H1 (cell line): ENCODE data around the gene SIK3. TPM values are rescaled to one million over a fixed set of nuclear protein-coding genes. Genes with fewer than 3 reads are reported as not detected.

Source experiments
- CTCF ChIA-PET: fragments of 300-600 bp; sonication (Branson Sonifier 250); formaldehyde crosslinking; loops from one replicate; lab custom pipeline; 2021; ENCODE audit not compliant: partially characterized antibody; lab: Charles Lee
- POLR2A ChIA-PET: fragments of 300-600 bp; sonication (Branson Sonifier 250); formaldehyde crosslinking; loops from one replicate; lab custom pipeline; 2021; ENCODE audit warnings: inconsistent platforms; ENCODE audit not compliant: partially characterized antibody; lab: Charles Lee
- DNase-seq, 2 experiments: peaks; one replicate each; pipeline versions ENCODE4 v3.0.0 to v3.0.0-alpha.2; 2010 to 2022; ENCODE audit warnings: low spot score in 2 of 2, low read depth in 1 of 2, mixed read lengths in 1 of 2
- FAIRE-seq: peaks from 2 replicates; lab custom pipeline; 2011; peaks lifted over from hg19 to GRCh38; lab: Jason Lieb, UNC
- H2AFZ ChIP-seq: 2 replicates; pipeline ENCODE4 v1.8.1; 2012; ENCODE audit warnings: low read length, inconsistent platforms
- H2AK5ac ChIP-seq: 2 replicates; pipeline ENCODE4 v1.6.1; 2013; ENCODE audit warnings: low read depth, low read length
- H2BK120ac ChIP-seq: replicated peaks from 2 replicates; pipeline ENCODE3; 2013; ENCODE audit warnings: low read depth, low read length, inconsistent platforms
- H2BK12ac ChIP-seq: 2 replicates; pipeline ENCODE4 v1.6.1; 2013; ENCODE audit warnings: low read depth, low read length
- H2BK15ac ChIP-seq: 2 replicates; pipeline ENCODE4 v1.6.1; 2013; ENCODE audit warnings: low read length
- H2BK20ac ChIP-seq: 2 replicates; pipeline ENCODE4 v1.6.1; 2013; ENCODE audit warnings: low read length
- H2BK5ac ChIP-seq: 2 replicates; pipeline ENCODE4 v1.6.1; 2013; ENCODE audit warnings: low read depth, low read length
- H3K14ac ChIP-seq: 2 replicates; pipeline ENCODE4 v1.6.1; 2013; ENCODE audit warnings: inconsistent platforms; ENCODE audit not compliant: insufficient read length
- H3K18ac ChIP-seq: 2 replicates; pipeline ENCODE4 v1.6.1; 2013; ENCODE audit warnings: low read length; ENCODE audit errors: extremely low read depth
- H3K23ac ChIP-seq: 2 replicates; pipeline ENCODE4 v1.6.1; 2013; ENCODE audit warnings: inconsistent platforms; ENCODE audit not compliant: insufficient read length
- H3K23me2 ChIP-seq: 2 replicates; pipeline ENCODE4 v1.6.1; 2013; ENCODE audit warnings: low read depth, low read length
- H3K27ac ChIP-seq: 2 replicates; pipeline ENCODE4 v1.6.1; 2011; ENCODE audit warnings: low read depth, low read length, inconsistent platforms
- H3K27me3 ChIP-seq, 4 experiments: replicated peaks in 1 of 4; 1 replicate in 1 of 4; 2 replicates in 3 of 4; pipeline versions ENCODE4 v1.6.1 to v1.8.1; 2011 to 2013; ENCODE audit warnings: low read length in 3 of 4, mild to moderate bottlenecking in 3 of 4, inconsistent platforms in 2 of 4, mixed read lengths in 2 of 4, moderate library complexity in 1 of 4; ENCODE audit not compliant: control insufficient read depth in 3 of 4, insufficient read depth in 3 of 4; ENCODE audit errors: extremely low read depth in 1 of 4
- H3K36me3 ChIP-seq, 4 experiments: 2 replicates each; pipeline versions ENCODE4 v1.6.1 to v1.8.1; 2011 to 2013; ENCODE audit warnings: mild to moderate bottlenecking in 4 of 4, low read length in 3 of 4, moderate library complexity in 2 of 4, control low read depth in 1 of 4, inconsistent platforms in 1 of 4; ENCODE audit not compliant: insufficient read depth in 4 of 4, control insufficient read depth in 2 of 4
- H3K4ac ChIP-seq: replicated peaks from 2 replicates; pipeline ENCODE3; 2013; ENCODE audit warnings: low read length, low read depth, mixed read lengths, inconsistent platforms; ENCODE audit not compliant: insufficient read length
- H3K4me1 ChIP-seq, 4 experiments: replicated peaks in 1 of 4; 1 replicate in 1 of 4; 2 replicates in 3 of 4; pipeline versions ENCODE4 v1.6.1 to v1.8.1; 2011 to 2013; ENCODE audit warnings: low read length in 3 of 4, inconsistent platforms in 2 of 4, mixed read lengths in 1 of 4; ENCODE audit not compliant: insufficient read depth in 4 of 4, control insufficient read depth in 3 of 4
- H3K4me2 ChIP-seq, 2 experiments: 2 replicates each; pipeline versions ENCODE4 v1.6.1 to v1.8.1; 2011 to 2013; ENCODE audit warnings: low read depth in 2 of 2, low read length in 2 of 2, control low read depth in 1 of 2, inconsistent platforms in 1 of 2, mild to moderate bottlenecking in 1 of 2; ENCODE audit not compliant: insufficient read depth in 1 of 2
- H3K4me3 ChIP-seq, 4 experiments: fragments of 200-600, 300-600 bp in 1 of 4; sonication (generic), shearing (Covaris generic), sonication (Bioruptor Twin) in 1 of 4; 2 replicates each; pipeline versions ENCODE4 v1.5.1 to v1.8.1; 2011 to 2016; ENCODE audit warnings: low read length in 4 of 4, low read depth in 3 of 4, control low read depth in 2 of 4, inconsistent platforms in 2 of 4, mild to moderate bottlenecking in 2 of 4, mixed read lengths in 1 of 4, moderate library complexity in 1 of 4; ENCODE audit not compliant: insufficient read depth in 2 of 4; ENCODE audit errors: extremely low read depth in 1 of 4
- H3K56ac ChIP-seq: replicated peaks from 2 replicates; pipeline ENCODE3; 2013; ENCODE audit warnings: low read depth, mild to moderate bottlenecking, mixed read lengths, low read length, inconsistent platforms; ENCODE audit not compliant: insufficient read length
- H3K79me1 ChIP-seq: 2 replicates; pipeline ENCODE4 v1.6.1; 2013; ENCODE audit warnings: low read depth, low read length, control low read depth
- H3K79me2 ChIP-seq, 2 experiments: 2 replicates each; pipeline versions ENCODE4 v1.6.1 to v1.8.1; 2012 to 2013; ENCODE audit warnings: low read length in 2 of 2, mild to moderate bottlenecking in 2 of 2, inconsistent platforms in 1 of 2; ENCODE audit not compliant: insufficient read depth in 2 of 2, control insufficient read depth in 1 of 2
- H3K9ac ChIP-seq, 4 experiments: replicated peaks in 1 of 4; 1 replicate in 1 of 4; 2 replicates in 3 of 4; pipeline versions ENCODE4 v1.6.1 to v1.8.1; 2011 to 2013; ENCODE audit warnings: low read depth in 3 of 4, low read length in 3 of 4, control low read depth in 2 of 4, mild to moderate bottlenecking in 2 of 4, moderate library complexity in 2 of 4, inconsistent platforms in 1 of 4; ENCODE audit errors: extremely low read depth in 1 of 4
- H3K9me3 ChIP-seq, 2 experiments: 2 replicates each; pipeline versions ENCODE4 v1.6.1 to v1.8.1; 2012 to 2013; ENCODE audit warnings: mild to moderate bottlenecking in 2 of 2, moderate library complexity in 2 of 2, control low read depth in 1 of 2, inconsistent platforms in 1 of 2, low read depth in 1 of 2, low read length in 1 of 2, mixed read lengths in 1 of 2; ENCODE audit not compliant: insufficient read depth in 2 of 2
- H4K20me1 ChIP-seq, 2 experiments: replicated peaks in 1 of 2; 2 replicates each; pipeline versions ENCODE3 to v1.8.1; 2011 to 2013; ENCODE audit warnings: inconsistent platforms in 2 of 2, low read length in 2 of 2, mild to moderate bottlenecking in 1 of 2; ENCODE audit not compliant: insufficient read depth in 2 of 2, control insufficient read depth in 1 of 2
- H4K5ac ChIP-seq: 2 replicates; pipeline ENCODE4 v1.6.1; 2013; ENCODE audit warnings: low read length, low read depth, mixed read lengths, inconsistent platforms; ENCODE audit not compliant: insufficient read length
- H4K8ac ChIP-seq: 2 replicates; pipeline ENCODE4 v1.8.0; 2013; ENCODE audit warnings: mild to moderate bottlenecking, moderate library complexity, low read length, inconsistent platforms; ENCODE audit not compliant: insufficient read depth; ENCODE audit errors: extremely low read depth
- H4K91ac ChIP-seq: replicated peaks from 2 replicates; pipeline ENCODE3; 2013; ENCODE audit warnings: low read length, mixed read lengths, inconsistent platforms; ENCODE audit not compliant: insufficient read length
- CEBPB ChIP-seq: IDR thresholded peaks from 2 replicates; pipeline ENCODE4 v1.6.1; 2012; ENCODE audit warnings: low read depth, low read length
- EP300 ChIP-seq, 2 experiments: IDR thresholded peaks; 1 replicate in 1 of 2; 2 replicates in 1 of 2; pipeline ENCODE4 v1.6.1; 2011 to 2012; ENCODE audit warnings: low read depth in 2 of 2, low read length in 2 of 2, mild to moderate bottlenecking in 2 of 2, borderline replicate concordance in 1 of 2, inconsistent platforms in 1 of 2, moderate library complexity in 1 of 2
- WGBS, 2 experiments: shearing (Covaris generic) in 1 of 2; methylation state at CpG; one replicate each; pipeline versions ENCODE4 v1.1.6 to v1.1.7; 2013 to 2015; ENCODE audit warnings: low lambda C conversion rate in 2 of 2, mixed read lengths in 2 of 2, inconsistent platforms in 1 of 2, low coverage in 1 of 2, missing lambda C conversion rate in 1 of 2; ENCODE audit not compliant: insufficient replicate concordance in 2 of 2, insufficient coverage in 1 of 2, insufficient read length in 1 of 2; ENCODE audit errors: extremely low coverage in 1 of 2, missing lambda C conversion rate in 1 of 2; 5-methylcytosine and 5-hydroxymethylcytosine counted together
- polyA plus RNA-seq, 7 experiments: library from polyadenylated mRNA; depleted of rRNA in 3 of 7; stranded (reverse) in 5 of 7; unstranded in 2 of 7; fragments of >200 nt in 5 of 7; fragments of 200-250 nt in 2 of 7; gene quantifications; 1 replicate in 5 of 7; 2 replicates in 1 of 7; 4 replicates in 1 of 7; pipeline versions ENCODE4 v1.2.1 to v1.2.3, GENCODE V29; 2011 to 2013; ENCODE audit warnings: missing spikeins in 2 of 7, mixed read lengths in 2 of 7
- total RNA-seq: library from RNA; stranded (reverse); fragmentation: NEBNext Ultra II Directional; extraction: Animal tissue kit (Norgen Biotek cat#: 25700); gene quantifications from 2 replicates; pipeline ENCODE4 v1.2.1, GENCODE V29; 2021

SIK3 gene
- total and polyA plus RNA-seq, 2 of the 8 experiments (the other 6 are each of a cell fraction or from before 2014, with no cell fraction given): 19.9 to 32.1 TPM

- 89% methylated on average over 2 of the region's 2 CpGs; no CpG with 5 or more reads in 1 of the 2 experiments for WGBS, 2 experiments
- no peak for TF ChIP-seq EP300 (IDR thresholded peaks at IDR 0.05; ENCODE audit: borderline replicate concordance in 1 of 2, low read depth in 2 of 2, low read length in 2 of 2)
- TF ChIP-seq CEBPB: no peak
- FAIRE-seq (no peak), DNase-seq (no peak)
- Histone ChIP-seq H3K23ac (no peak overlapping the region), H3K4me3 (no peak overlapping the region), H3K23me2 (no peaks in the 10 kb centered on the region), H3K14ac (no peak overlapping the region), H2BK5ac (no peak overlapping the region), H4K5ac (no peak overlapping the region), H3K9me3 (no peaks in the 10 kb centered on the region), H2BK20ac (no peak overlapping the region), H3K9ac (peak overlapping the region in 1 of 4 experiments; percentile 49; a peak in 1 of 7 replicates), H3K4me2 (no peak overlapping the region), H2AK5ac (no peak overlapping the region), H3K18ac (no peak overlapping the region), H4K20me1 (peaks cover 0 to 2% of the 10 kb centered on the region in 2 experiments), H3K79me1 (no peaks in the 10 kb centered on the region; the same call in 1 of the 2 replicates), H3K56ac (no peak overlapping the region), H2BK15ac (no peak overlapping the region), H4K91ac (no peak overlapping the region), H2BK120ac (no peak overlapping the region), H2AFZ (no peak overlapping the region), H3K36me3 (no peaks in the 10 kb centered on the region), H4K8ac (no peak overlapping the region), H3K79me2 (no peaks in the 10 kb centered on the region), H2BK12ac (no peak overlapping the region), H3K27me3 (no peaks in the 10 kb centered on the region), H3K27ac (no peak overlapping the region), H3K4me1 (no peaks in the 10 kb centered on the region), H3K4ac (no peak overlapping the region)
- CTCF ChIA-PET: interaction anchor here (0.7 to 1.8 kb wide), 4 partner anchors 18 to 222 kb away, joined by 3 to 5 read pairs (median 4); no protein-coding TSS in a partner anchor
- POLR2A ChIA-PET: interaction anchor here (1.2 kb wide), 1 partner anchor 28 kb away, joined by 4 read pairs; no protein-coding TSS in a partner anchor
Observed at GRCh38 chr11:116916052-116916451, 182.2 kb downstream of the SIK3 start.
